IPS-11a (cell line): ENCODE data around the gene KIAA0040.

Experiments used
- H3K4me3 ChIP-seq: one replicate; pipeline ENCODE4 v1.5.1; 2013; ENCODE audit warnings: low read depth, low read length, control low read depth

Gene KIAA0040

DNA sequence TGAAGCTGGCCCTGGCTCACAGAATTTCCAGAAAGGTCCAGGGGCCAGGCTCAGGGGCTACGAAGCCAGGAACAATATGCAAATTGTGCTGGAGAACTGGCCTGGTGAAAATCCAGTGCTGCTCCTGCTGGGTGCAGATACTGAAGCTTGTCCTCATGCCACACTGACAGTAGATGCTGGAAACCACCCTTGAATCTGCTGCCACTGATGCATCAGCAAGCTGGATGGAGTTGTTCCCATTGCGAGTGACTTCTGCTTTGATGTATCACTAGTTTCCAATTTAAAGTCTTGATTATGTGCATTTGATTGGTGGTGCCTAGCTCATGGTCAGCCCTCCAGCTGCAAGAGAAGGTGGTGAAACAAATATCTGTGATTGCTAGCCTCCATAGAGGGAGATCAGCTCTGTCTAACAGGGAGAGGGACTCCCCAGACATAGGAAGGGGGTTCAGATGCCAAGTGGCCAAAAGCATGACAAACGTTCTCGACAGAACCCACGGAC is 11.0 kb upstream of the KIAA0040 start:
- no peak overlapping the region for H3K4me3 ChIP-seq

DNA sequence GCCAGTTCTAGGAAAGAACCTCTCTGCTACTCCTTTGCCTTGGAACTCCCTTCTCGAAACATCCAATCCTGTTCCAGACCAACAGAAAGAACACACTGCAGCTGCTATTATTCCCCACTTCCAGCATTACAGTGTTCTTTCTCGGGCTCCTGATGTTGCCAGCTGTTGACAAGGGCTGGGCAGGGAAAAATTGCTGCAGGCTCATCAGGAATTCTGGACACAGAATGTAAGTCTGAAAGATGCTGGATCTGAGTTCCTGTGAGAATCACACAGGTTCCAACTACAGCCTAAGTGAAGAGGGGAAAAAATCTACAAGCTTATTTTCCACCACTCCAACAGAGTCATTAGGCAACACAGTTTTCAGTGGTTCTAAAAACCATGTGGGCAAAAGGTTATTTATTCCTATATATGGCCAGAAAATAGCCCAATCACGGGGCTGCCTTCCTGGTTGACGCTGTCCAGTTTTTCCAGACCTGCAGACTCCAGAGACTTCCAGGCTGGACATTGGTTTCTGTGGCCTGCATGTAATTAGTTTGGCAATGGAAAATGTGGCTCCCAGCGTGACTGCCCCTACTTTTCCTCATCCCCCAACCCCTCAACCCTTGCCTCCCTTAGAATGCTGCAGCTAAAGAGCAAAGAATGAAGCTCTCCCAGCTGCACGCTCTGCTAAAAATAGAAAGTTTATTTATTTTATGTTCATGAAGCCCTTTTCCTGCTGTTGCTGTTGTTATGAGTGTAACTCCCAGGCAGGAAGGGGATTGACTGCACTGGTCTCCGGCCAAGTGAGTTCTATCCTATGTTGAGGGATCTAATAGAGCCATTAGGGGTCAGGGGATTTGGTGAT is 8.3 kb upstream of the KIAA0040 start:
- H3K4me3 ChIP-seq, result no peak overlapping the region

DNA sequence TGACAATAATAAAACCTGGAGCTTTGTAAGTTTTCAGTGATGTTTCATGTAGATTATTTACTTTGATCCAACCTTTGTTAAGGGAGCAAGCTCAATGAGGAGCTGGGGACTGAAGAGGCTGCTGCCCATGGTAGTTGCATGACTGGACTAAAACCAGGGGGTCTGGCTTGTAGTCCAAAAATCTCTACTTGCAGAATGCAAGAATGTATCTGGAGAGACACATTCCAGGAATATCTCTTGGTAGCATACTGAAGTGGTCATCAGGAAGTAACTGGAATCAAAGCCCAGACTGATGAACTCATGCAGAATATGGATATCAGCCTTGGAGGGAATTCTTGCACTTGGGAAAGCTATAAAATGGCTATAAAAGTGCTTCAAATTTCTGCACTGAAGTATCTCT is 5.8 kb upstream of the KIAA0040 start:
- H3K4me3 ChIP-seq, result no peak overlapping the region

DNA sequence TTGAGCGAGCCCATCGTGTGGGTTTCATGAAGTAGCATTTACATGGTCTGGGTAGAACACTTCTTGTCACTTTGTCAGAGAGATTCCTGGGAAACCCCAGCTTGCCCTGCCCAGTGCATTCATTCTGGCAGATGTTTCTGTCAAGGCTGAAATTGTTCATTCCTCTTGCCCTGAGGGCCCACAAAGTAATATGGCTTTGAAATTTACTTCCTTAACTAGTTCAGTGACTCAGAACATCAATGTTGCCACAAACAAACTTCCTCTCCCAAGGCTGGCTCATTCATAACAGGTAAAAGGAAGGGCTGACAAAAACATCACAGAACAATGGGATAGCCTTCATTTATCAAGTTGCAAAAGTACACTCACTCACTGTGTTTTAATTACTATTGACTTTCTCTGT is 5.0 kb upstream of the KIAA0040 start:
- H3K4me3 ChIP-seq, result no peak overlapping the region

DNA sequence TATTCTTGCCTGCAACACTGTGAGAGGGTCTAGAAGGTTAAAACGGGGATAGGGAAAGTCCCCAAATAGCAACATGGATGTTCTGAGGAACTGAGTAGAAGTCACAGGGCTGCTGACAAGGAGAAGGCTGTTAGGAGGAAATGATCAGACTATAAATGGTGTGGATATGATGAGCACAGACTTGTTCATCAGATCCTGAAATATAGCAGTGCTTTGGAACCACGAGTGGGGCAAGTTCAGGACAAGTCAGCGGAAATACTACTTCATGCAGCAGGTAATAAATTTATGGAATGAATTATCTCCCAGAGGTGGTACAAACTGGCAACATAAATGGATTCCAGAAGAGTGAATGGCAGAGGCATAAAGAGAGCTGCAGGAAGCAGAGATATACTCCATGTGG is 3.2 kb upstream of the KIAA0040 start:
- H3K4me3 ChIP-seq, result no peak overlapping the region

- H3K4me3 ChIP-seq, result no peak overlapping the region
Measured at GRCh38 chr1:175195281-175195680, 2.7 kb upstream of the KIAA0040 start.

DNA sequence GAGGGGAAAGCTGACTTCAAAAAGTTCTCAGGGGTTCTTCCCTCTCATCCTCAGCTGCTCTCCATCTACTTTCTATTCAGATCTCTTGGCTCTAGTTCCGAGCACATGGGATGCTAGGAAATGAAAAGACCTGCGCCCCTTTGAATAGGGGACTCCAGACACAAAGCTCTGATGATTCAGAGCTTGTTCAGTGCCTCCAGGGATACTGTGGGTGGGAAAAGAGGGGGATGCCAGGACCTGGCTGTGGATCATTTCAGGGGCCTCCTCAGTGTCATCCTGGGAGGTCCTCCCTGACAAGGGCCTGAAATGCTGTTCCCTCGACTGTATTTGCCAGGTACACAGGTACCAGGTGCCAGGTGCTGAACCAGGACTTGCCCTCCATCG is 943 bp upstream of the KIAA0040 start:
- peak overlapping the region; percentile 72 for H3K4me3 ChIP-seq

DNA sequence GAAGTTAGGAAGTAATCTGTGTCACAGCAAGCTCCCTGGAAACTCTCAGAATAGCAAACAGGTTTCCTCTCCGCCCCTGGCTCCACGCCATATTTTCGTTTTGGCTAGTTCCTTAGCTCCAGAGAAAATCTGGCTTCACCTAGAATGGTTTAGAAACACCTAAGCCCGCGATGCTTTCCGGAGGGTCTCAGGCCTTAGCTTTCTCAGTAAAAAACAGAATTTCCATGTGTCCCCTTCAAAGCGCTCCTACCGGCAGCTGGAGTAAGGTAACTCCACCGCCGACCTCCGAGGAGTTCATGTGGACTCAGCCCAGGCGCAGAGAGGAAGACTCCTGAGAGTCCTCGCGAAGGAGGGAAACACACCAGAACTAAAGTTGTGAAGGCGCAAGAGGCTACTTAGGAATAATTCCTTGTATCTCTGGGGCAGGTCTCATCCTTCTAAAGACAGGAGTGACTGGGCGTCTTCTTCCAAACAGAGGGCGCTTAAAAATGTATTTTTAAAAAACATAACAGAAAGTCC is 406 bp downstream of the KIAA0040 start:
- peak overlapping the region; percentile 72 for H3K4me3 ChIP-seq

DNA sequence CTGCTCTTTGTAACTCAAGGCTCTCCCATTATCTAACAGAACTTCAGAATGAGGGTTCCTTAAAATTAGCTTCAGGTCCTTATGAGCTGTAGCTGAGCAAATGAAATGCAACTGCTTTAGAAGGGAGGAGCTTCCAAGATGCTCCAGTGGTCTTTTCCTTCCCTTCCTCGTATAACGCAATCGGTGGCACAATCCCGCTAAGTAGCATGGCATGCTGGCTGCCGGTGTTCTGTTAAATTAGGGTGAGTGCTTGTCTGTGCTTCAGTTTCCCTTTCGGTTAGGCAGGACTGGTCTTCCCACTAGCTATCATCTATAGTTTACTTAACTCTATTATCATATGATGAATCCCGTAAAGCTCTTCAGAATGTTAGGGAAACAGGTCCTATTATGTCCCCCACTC is 917 bp downstream of the KIAA0040 start:
- H3K4me3 ChIP-seq, result peak overlapping the region; percentile 72

GRCh38 chr1:175188936-175189335 is 3.6 kb downstream of the KIAA0040 start:
- H3K4me3 ChIP-seq, result no peak overlapping the region

DNA sequence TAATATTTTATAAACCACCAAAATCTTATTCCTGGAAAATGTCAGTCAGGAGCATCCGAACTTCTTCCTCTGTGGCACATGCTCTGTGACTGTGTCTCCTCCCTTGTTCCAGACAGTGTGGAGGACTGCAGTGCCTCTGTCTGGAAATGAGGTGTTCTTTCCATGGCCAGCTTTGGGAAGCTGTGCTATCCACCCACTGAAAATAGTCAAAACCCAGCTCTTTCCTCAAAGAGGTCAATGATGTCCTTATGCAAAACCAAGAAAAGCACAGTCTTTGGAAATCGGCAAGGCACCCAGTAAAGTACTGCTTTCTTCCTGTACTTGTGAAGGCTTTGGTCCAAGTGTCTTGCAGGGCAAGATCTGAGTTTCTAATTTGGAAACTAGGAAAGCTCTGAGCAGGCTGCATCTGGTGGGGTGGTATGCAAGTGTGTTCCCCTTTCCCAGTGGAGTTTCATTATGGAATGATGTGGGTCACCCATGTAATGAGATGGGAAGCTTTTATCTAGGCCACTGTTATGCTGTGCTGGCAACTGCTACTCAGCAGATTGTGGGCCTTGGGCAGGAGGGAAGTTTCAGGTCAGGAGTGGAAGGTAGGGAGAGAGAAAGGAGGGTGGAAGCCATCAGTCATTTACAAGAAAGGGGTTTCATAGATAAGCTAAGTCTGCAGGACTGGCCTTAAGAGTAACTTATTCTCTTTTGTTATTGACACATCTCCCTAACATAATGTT is 6.0 kb downstream of the KIAA0040 start:
- H3K4me3 ChIP-seq, result no peak overlapping the region

DNA sequence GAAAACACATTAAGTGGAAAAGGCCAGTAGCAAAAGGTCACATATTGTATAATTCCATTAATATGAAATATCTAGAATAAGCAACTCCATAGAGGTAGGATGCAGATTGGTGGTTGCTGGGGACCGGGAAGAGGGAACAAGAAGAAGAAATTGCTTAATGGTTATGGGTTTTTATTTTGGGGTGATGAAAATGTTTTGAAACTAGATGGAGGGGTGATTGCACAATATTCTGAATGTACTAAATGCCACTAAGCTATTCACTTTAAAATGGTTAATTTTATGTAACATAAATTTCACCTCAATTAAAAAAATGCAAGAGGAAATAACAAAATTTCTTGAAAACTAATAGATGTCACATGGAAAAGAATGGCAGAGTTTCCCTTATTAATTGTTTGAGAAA is 6.7 kb downstream of the KIAA0040 start:
- no peak overlapping the region for H3K4me3 ChIP-seq

DNA sequence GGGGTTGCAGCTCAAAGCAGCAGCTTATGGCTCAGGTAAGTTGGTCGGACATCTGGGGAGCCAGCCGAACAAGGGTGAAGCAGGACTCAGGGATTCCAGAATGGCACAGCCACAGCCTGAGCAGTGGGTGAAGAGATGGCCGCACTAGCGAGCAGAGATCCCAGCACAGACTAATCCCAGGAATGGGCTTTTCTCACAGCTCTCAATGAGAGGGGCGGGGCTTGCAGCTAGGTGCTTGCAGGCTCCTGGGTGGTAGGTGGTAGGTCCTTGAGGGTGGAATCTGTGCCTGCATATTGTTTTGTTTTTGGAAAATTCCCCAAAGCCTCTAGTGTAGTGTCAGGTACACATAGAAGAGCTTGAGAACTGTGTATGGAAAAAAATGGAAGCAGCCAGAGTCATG is 9.0 kb downstream of the KIAA0040 start:
- no peak overlapping the region for H3K4me3 ChIP-seq

- H3K4me3 ChIP-seq, result no peak overlapping the region
Measured at GRCh38 chr1:175182201-175182746, 10.3 kb downstream of the KIAA0040 start.

DNA sequence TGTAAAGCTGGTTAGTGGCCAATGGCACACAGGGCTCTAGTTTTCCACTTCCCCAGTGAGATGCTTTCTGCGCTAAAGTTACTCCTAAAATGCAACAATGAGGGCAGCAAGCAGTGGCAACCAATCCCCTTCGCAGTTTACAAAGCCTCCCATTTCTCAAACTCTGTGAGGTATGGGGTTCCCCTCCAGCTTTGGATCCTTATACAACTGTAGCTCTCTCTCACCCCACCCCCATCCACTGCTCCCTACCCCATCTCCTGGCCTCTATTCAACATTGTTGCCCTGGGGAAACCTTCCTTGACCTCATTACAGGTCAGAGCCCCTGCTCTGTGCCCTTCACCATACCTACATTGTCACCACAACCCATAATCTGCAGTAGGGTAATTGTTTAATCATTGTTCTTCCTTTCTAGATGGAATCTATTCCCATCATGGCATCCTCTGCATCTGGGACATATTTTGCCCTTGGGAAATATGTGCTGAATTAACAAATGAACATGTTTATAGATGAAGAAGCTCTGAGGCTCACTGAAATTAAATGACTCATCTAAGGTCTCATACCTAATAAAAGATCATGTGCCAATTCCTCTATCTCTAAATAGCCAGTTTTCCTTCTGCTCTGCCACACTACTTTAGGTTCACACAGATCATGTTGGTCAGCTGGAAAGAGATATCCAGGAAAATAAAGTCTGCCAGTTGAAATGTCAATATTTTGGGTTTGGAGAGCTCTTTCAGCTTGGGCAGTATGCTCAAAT is 12.6 kb downstream of the KIAA0040 start:
- no peak overlapping the region for H3K4me3 ChIP-seq

GRCh38 chr1:175178456-175178855 is 14.1 kb downstream of the KIAA0040 start:
- H3K4me3 ChIP-seq, result no peak overlapping the region

GRCh38 chr1:175178056-175178455 is 14.5 kb downstream of the KIAA0040 start:
- no peak overlapping the region for H3K4me3 ChIP-seq

DNA sequence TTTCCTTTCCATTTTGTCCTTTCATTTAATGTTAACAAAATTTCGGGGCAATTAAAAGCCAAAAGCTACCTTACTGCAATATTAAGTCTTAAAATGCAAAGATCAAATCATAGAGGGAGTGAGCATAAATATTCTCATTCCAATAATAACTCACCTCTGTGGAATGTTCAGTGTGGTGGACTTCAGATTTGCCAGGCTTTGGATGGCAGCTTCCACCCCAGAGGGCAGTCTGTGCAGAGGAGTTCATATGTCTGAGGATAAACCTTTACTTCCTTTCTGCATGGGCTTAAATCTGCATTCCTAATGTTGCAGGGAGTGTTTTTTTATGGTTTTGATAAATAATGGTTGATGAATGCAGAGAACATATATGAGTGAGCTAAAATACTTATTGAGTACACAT is 16.3 kb downstream of the KIAA0040 start:
- no peak overlapping the region for H3K4me3 ChIP-seq

GRCh38 chr1:175174309-175175102 is 18.1 kb downstream of the KIAA0040 start:
- no peak overlapping the region for H3K4me3 ChIP-seq

DNA sequence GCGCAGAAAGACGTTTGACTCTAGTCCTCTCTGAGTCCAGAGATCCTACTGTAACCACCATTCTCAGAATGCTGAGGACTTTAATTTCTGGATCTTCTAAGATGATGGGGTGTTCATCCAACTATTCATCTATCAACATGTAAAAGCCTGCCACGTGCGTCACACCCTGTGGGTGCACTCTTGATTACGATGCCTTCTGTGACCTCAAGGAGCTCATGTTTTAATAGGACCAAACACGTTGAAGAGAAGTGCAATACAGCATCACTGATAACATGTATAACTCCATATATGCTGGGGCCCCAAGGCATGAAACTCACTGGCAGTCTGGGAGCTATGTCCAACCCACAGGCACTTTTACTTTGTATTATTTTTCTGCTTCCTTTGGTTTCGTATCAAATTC is 19.0 kb downstream of the KIAA0040 start:
- H3K4me3 ChIP-seq, result no peak overlapping the region
